HepG2 (cell line): ENCODE measurements around the gene PODXL. TPM values are rescaled to one million over a fixed set of nuclear protein-coding genes. Genes with fewer than 3 reads are reported as not detected.

Experiments
- ATAC-seq: fragments of 200-7000 bp; cut with Tn5 transposase; 3 replicates; pipeline ENCODE4 v1.9.1; 2020; ENCODE audit warnings: mild to moderate bottlenecking, moderate library complexity
- BruUV-seq: library from RNA; stranded (reverse); fragments of 400-500 nt; replicated peaks from 2 replicates; lab custom pipeline; 2021; lab: Mats Ljungman, UMichigan
- CTCF ChIA-PET: fragments of 300-600 bp; formaldehyde crosslinking; extraction: SDS; loops from one replicate; lab custom pipeline; 2021; ENCODE audit warnings: low total read pairs, inconsistent platforms, low intra/inter-chr PET ratio; lab: Yijun Ruan, JAX
- POLR2A ChIA-PET: fragments of 350-600 bp; sonication (Branson Sonifier 250); formaldehyde crosslinking; loops from one replicate; lab custom pipeline; 2020; ENCODE audit warnings: antibody characterized with exemption, inconsistent platforms; lab: Yijun Ruan, JAX
- DNase-seq: peaks from one replicate; pipeline ENCODE4 v3.0.0-alpha.2; 2015; ENCODE audit warnings: low spot score
- FAIRE-seq: peaks from 3 replicates; lab custom pipeline; 2011; peaks lifted over from hg19 to GRCh38; lab: Jason Lieb, UNC
- H2AFZ ChIP-seq: one replicate; pipeline ENCODE4 v1.6.1; 2011; ENCODE audit warnings: low read length, inconsistent platforms
- H3K27ac ChIP-seq: fragments of 300-600 bp; 3 replicates; pipeline ENCODE4 v1.8.0; 2011; ENCODE audit warnings: mixed run types, mild to moderate bottlenecking, mixed read lengths, low read length, inconsistent platforms; ENCODE audit not compliant: insufficient read depth; ENCODE audit errors: extremely low read length
- H3K27me3 ChIP-seq, 2 experiments: fragments of 200-600 bp in 1 of 2; 2 replicates in 1 of 2; 3 replicates in 1 of 2; pipeline versions ENCODE4 v1.6.0 to v1.8.0; 2011; ENCODE audit warnings: low read length in 2 of 2, mild to moderate bottlenecking in 2 of 2, moderate library complexity in 2 of 2, inconsistent platforms in 1 of 2; ENCODE audit not compliant: insufficient read depth in 2 of 2, control insufficient read depth in 1 of 2
- H3K36me3 ChIP-seq, 2 experiments: fragments of 200-600 bp in 1 of 2; replicated peaks in 1 of 2; 2 replicates in 1 of 2; 3 replicates in 1 of 2; pipeline versions ENCODE4 v1.5.1 to v1.8.0; 2011; ENCODE audit warnings: low read length in 2 of 2, inconsistent platforms in 1 of 2; ENCODE audit not compliant: insufficient read depth in 2 of 2, control insufficient read depth in 1 of 2
- H3K4me1 ChIP-seq: 2 replicates; pipeline ENCODE4 v1.5.1; 2012; ENCODE audit warnings: low read length, inconsistent platforms; ENCODE audit not compliant: insufficient read depth
- H3K4me2 ChIP-seq: 2 replicates; pipeline ENCODE4 v1.6.0; 2011; ENCODE audit warnings: low read depth, low read length, inconsistent platforms
- H3K4me3 ChIP-seq, 3 experiments: fragments of 200-600 bp in 1 of 3; sonication (generic), shearing (Covaris generic) in 1 of 3; replicated peaks in 1 of 3; 2 replicates each; pipeline ENCODE4 v1.5.1; 2011 to 2016; ENCODE audit warnings: low read length in 3 of 3, inconsistent platforms in 2 of 3, low read depth in 2 of 3, mild to moderate bottlenecking in 2 of 3, control low read depth in 1 of 3, mixed read lengths in 1 of 3; ENCODE audit not compliant: insufficient read depth in 1 of 3
- H3K79me2 ChIP-seq: one replicate; pipeline ENCODE4 v1.6.1; 2011; ENCODE audit warnings: low read length, inconsistent platforms; ENCODE audit not compliant: insufficient read depth
- H3K9ac ChIP-seq: 2 replicates; pipeline ENCODE4 v1.6.0; 2011; ENCODE audit warnings: mild to moderate bottlenecking, low read depth, low read length, inconsistent platforms; ENCODE audit not compliant: insufficient read depth
- H3K9me3 ChIP-seq: 2 replicates; pipeline ENCODE4 v1.5.1; 2012; ENCODE audit warnings: mild to moderate bottlenecking, low read length
- H4K20me1 ChIP-seq: 2 replicates; pipeline ENCODE4 v1.6.0; 2011; ENCODE audit warnings: inconsistent platforms, mild to moderate bottlenecking, low read length, moderate library complexity; ENCODE audit not compliant: insufficient read depth
- CENPX ChIP-seq: sonication (generic); formaldehyde crosslinking; IDR thresholded peaks from 2 replicates; pipeline ENCODE4 v1.9.0; 2021; ENCODE audit warnings: mild to moderate bottlenecking, missing genetic modification reagents, moderate library complexity
- DMAP1 ChIP-seq: IDR thresholded peaks from 2 replicates; pipeline ENCODE4 v1.6.1; 2016
- EP300 ChIP-seq, 3 experiments: sonication (generic) in 1 of 3; formaldehyde crosslinking in 1 of 3; IDR thresholded peaks; 2 replicates each; pipeline versions ENCODE4 v1.5.1 to v1.6.1; 2011 to 2020; ENCODE audit warnings: low read depth in 2 of 3, low read length in 2 of 3, borderline replicate concordance in 1 of 3, improper control_type of control experiment in 1 of 3, mild to moderate bottlenecking in 1 of 3, missing genetic modification reagents in 1 of 3, moderate library complexity in 1 of 3
- HIVEP1 ChIP-seq: sonication (generic); formaldehyde crosslinking; IDR thresholded peaks from 2 replicates; pipeline ENCODE4 v1.4.0; 2020; ENCODE audit warnings: mild to moderate bottlenecking, missing genetic modification reagents
- ISX ChIP-seq: sonication (generic); formaldehyde crosslinking; conservative IDR thresholded peaks from 2 replicates; pipeline ENCODE4 v1.5.0; 2020; ENCODE audit warnings: missing genetic modification reagents
- NFYB ChIP-seq: sonication (generic); formaldehyde crosslinking; IDR thresholded peaks from 2 replicates; pipeline ENCODE4 v1.4.0; 2020; ENCODE audit warnings: missing genetic modification reagents
- SRSF4 ChIP-seq: fragments of 200-400 bp; formaldehyde crosslinking; IDR thresholded peaks from one replicate; pipeline ENCODE4 v1.6.1; 2018; ENCODE audit warnings: mild to moderate bottlenecking, low read depth, low read length, moderate library complexity; ENCODE audit not compliant: poor library complexity, severe bottlenecking
- TAF15 ChIP-seq: fragments of 200-400 bp; formaldehyde crosslinking; IDR thresholded peaks from one replicate; pipeline ENCODE4 v1.6.1; 2018; ENCODE audit warnings: mild to moderate bottlenecking, low read depth, low read length; ENCODE audit not compliant: poor library complexity, severe bottlenecking
- ZBTB21 ChIP-seq: sonication (generic); formaldehyde crosslinking; IDR thresholded peaks from 2 replicates; pipeline ENCODE4 v1.4.0; 2020; ENCODE audit warnings: missing genetic modification reagents
- ZFP41 ChIP-seq: sonication (generic); formaldehyde crosslinking; IDR thresholded peaks from 2 replicates; pipeline ENCODE4 v1.4.0; 2020; ENCODE audit warnings: mild to moderate bottlenecking, missing genetic modification reagents, borderline replicate concordance
- ZNF101 ChIP-seq: sonication (generic); formaldehyde crosslinking; IDR thresholded peaks from 2 replicates; pipeline ENCODE4 v1.4.0; 2020; ENCODE audit warnings: mild to moderate bottlenecking, low read depth, missing genetic modification reagents, borderline replicate concordance
- ZNF124 ChIP-seq: sonication (generic); formaldehyde crosslinking; IDR thresholded peaks from 2 replicates; pipeline ENCODE4 v1.4.0; 2020; ENCODE audit warnings: missing genetic modification reagents
- ZNF230 ChIP-seq: sonication (generic); formaldehyde crosslinking; IDR thresholded peaks from 2 replicates; pipeline ENCODE4 v1.4.0; 2020; ENCODE audit warnings: mild to moderate bottlenecking, missing genetic modification reagents
- ZNF33B ChIP-seq: sonication (generic); formaldehyde crosslinking; IDR thresholded peaks from 2 replicates; pipeline ENCODE4 v1.5.1; 2020; ENCODE audit warnings: mild to moderate bottlenecking, missing genetic modification reagents
- ZNF672 ChIP-seq: sonication (generic); formaldehyde crosslinking; IDR thresholded peaks from 2 replicates; pipeline ENCODE4 v1.8.1; 2022; ENCODE audit warnings: missing genetic modification reagents
- ZSCAN12 ChIP-seq: sonication (generic); formaldehyde crosslinking; IDR thresholded peaks from 2 replicates; pipeline ENCODE4 v1.9.0; 2021; ENCODE audit warnings: mild to moderate bottlenecking, missing genetic modification reagents
- ZSCAN22 ChIP-seq: sonication (generic); formaldehyde crosslinking; IDR thresholded peaks from 2 replicates; pipeline ENCODE4 v1.4.0; 2020; ENCODE audit warnings: mild to moderate bottlenecking, missing genetic modification reagents
- WGBS: methylation state at CpG from one replicate; pipeline ENCODE4 v1.1.6; 2017; ENCODE audit warnings: low lambda C conversion rate; 5-methylcytosine and 5-hydroxymethylcytosine counted together
- in situ Hi-C: cut with HindIII; loops from 2 replicates; pipeline ENCODE4 v1.10.0; 2017; ENCODE audit warnings: low pct_unique_long_range_greater_than_20kb; ENCODE audit not compliant: extremely low pct_ligation_motif_present
- intact Hi-C: fragments of 100-400 bp; cut with micrococcal nuclease; formaldehyde crosslinking; loops from one replicate; pipeline ENCODE4 v1.10.0; 2022; ENCODE audit not compliant: unreplicated experiment
- polyA plus RNA-seq, 8 experiments: library from polyadenylated mRNA; depleted of rRNA in 3 of 8; stranded (reverse) in 7 of 8; unstranded in 1 of 8; fragments of >200 nt; fragmentation: Illumina TruSeq in 4 of 8; extraction: Trizol in 4 of 8; gene quantifications; 2 replicates each; pipeline versions ENCODE4 v1.2.1 to v1.2.3, GENCODE V29; 2011 to 2016; ENCODE audit warnings: low read depth in 4 of 8, missing spikeins in 1 of 8, mixed read lengths in 1 of 8; ENCODE audit not compliant: insufficient read depth in 1 of 8
- total RNA-seq, 5 experiments: library from RNA; depleted of rRNA; stranded (reverse); fragments of >200 nt; fragmentation: Illumina TruSeq; extraction: Trizol; gene quantifications; 2 replicates each; pipeline ENCODE4 v1.2.3, GENCODE V29; 2016; ENCODE audit warnings: low read depth in 1 of 5
- TF ChIP-seq, protein P1 (sequence below): sonication (generic); formaldehyde crosslinking; IDR thresholded peaks from 2 replicates; pipeline ENCODE4; 2020; ENCODE audit warnings: missing genetic modification reagents, mild to moderate bottlenecking, borderline replicate concordance

Gene PODXL
- total and polyA plus RNA-seq, 2 of the 13 experiments (the other 11 are each of a cell fraction or from before 2014, with no cell fraction given) = 0.22 to 0.54 TPM

DNA sequence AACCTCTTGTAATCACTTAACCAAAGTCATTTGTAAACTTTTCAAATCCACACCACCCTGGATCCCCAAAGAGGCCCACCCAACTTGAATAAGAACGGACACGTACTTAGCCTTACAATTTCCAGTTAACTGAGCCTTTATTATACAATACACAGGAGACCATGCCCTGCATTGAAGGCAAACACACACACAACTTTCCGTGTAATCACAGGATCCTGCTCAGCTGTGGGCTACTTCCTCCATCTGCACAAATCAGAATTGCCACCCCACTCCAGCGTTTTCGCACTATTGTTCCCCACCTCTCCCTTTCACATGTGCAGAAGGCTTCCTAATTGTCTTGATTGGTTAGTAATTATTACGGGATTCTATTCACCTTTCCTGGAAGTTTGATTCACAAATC is 12.1 kb upstream of the PODXL start:
- no peak overlapping the region for H3K9ac ChIP-seq
- H3K4me3 ChIP-seq = no peak overlapping the region
- TF ChIP-seq, protein P1, sequence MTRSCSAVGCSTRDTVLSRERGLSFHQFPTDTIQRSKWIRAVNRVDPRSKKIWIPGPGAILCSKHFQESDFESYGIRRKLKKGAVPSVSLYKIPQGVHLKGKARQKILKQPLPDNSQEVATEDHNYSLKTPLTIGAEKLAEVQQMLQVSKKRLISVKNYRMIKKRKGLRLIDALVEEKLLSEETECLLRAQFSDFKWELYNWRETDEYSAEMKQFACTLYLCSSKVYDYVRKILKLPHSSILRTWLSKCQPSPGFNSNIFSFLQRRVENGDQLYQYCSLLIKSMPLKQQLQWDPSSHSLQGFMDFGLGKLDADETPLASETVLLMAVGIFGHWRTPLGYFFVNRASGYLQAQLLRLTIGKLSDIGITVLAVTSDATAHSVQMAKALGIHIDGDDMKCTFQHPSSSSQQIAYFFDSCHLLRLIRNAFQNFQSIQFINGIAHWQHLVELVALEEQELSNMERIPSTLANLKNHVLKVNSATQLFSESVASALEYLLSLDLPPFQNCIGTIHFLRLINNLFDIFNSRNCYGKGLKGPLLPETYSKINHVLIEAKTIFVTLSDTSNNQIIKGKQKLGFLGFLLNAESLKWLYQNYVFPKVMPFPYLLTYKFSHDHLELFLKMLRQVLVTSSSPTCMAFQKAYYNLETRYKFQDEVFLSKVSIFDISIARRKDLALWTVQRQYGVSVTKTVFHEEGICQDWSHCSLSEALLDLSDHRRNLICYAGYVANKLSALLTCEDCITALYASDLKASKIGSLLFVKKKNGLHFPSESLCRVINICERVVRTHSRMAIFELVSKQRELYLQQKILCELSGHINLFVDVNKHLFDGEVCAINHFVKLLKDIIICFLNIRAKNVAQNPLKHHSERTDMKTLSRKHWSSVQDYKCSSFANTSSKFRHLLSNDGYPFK (CRISPR knock-in tag) = no peak
- H3K4me1 ChIP-seq = peaks cover 16% of the 10 kb centered on the region
- WGBS = 67% methylated on average over 6 of the region's 6 CpGs
- no peak overlapping the region for H2AFZ ChIP-seq
- no peaks in the 10 kb centered on the region for H3K9me3 ChIP-seq
- ChIA-PET CTCF (no interaction called here), POLR2A (no interaction called here)
- H3K27ac ChIP-seq = no peak overlapping the region
- intact Hi-C loops (no loop called here), in situ Hi-C loops (no loop called here)
- FAIRE-seq = no peak
- no peaks in the 10 kb centered on the region for H3K36me3 ChIP-seq
- H3K79me2 ChIP-seq = no peaks in the 10 kb centered on the region
- no peak for DNase-seq
- no peak overlapping the region for H3K4me2 ChIP-seq
- H3K27me3 ChIP-seq = peaks cover under 1 to 14% of the 10 kb centered on the region in 2 experiments; a peak in 3 of 5 replicates
- no TSS peak for BruUV-seq
- no peaks in the 10 kb centered on the region for H4K20me1 ChIP-seq
- no peak for ATAC-seq

DNA sequence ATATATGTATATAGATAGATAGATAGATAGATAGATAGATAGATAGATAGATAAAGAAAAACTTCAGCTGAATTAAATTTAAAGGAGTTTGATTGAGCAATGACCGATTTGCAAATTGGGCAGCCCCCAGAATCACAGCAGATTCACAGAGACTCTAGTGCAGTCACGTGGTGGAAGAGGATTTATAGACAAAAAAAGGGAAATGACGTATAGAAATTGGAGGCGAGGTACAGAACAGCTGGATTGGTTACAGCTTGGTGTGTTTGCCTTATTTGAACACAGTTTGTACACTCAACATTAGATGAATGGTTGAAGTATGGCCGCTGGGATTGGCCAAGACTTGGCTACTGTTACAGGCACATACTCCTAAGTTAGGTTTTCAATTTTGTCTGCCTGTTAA is 8.2 kb upstream of the PODXL start:
- in situ Hi-C loops (no loop called here), intact Hi-C loops (no loop called here)
- Histone ChIP-seq H4K20me1 (no peaks in the 10 kb centered on the region), H3K9me3 (no peaks in the 10 kb centered on the region), H2AFZ (no peak overlapping the region), H3K4me3 (no peak overlapping the region), H3K4me2 (no peak overlapping the region), H3K36me3 (no peaks in the 10 kb centered on the region), H3K79me2 (no peaks in the 10 kb centered on the region), H3K4me1 (peaks cover under 1% of the 10 kb centered on the region; the same call in 1 of the 2 replicates), H3K27ac (no peak overlapping the region), H3K27me3 (peaks cover 2 to 23% of the 10 kb centered on the region in 2 experiments; a peak in 3 of 5 replicates), H3K9ac (no peak overlapping the region)
- no peak for FAIRE-seq
- ATAC-seq = no peak
- DNase-seq = no peak
- CTCF ChIA-PET = no interaction called here
- POLR2A ChIA-PET = no interaction called here
- 27% methylated on average over 5 of the region's 5 CpGs for WGBS
- BruUV-seq = no TSS peak
- TF ChIP-seq DMAP1 (CRISPR knock-in tag) = no peak
- TF ChIP-seq HIVEP1 (CRISPR knock-in tag) = no peak
- TF ChIP-seq TAF15 = no peak
- no peak for TF ChIP-seq ZNF33B (CRISPR knock-in tag)
- TF ChIP-seq ZFP41 (CRISPR knock-in tag) = no peak
- no peak for TF ChIP-seq ZNF672 (CRISPR knock-in tag)
- TF ChIP-seq ZNF124 (CRISPR knock-in tag) = no peak
- no peak for TF ChIP-seq SRSF4
- no peak for TF ChIP-seq ZNF230
- TF ChIP-seq ZSCAN22 (CRISPR knock-in tag) = no peak
- TF ChIP-seq ISX (CRISPR knock-in tag) = no peak
- no peak for TF ChIP-seq ZBTB21 (CRISPR knock-in tag)
- TF ChIP-seq ZSCAN12 = no peak
- no peak for TF ChIP-seq EP300 (IDR thresholded peaks at IDR 0.05; ENCODE audit: low read depth in 2 of 2, low read length in 2 of 2)
- TF ChIP-seq EP300 (CRISPR knock-in tag; IDR thresholded peaks at IDR 0.05; ENCODE audit: borderline replicate concordance) = no peak
- TF ChIP-seq NFYB = no peak
- TF ChIP-seq CENPX = no peak
- TF ChIP-seq ZNF101 (CRISPR knock-in tag) = no peak
